ENCODE measurements around the gene CENPF.

GRCh38 chr1:214702556-214702955 is 99.6 kb downstream of the CENPF start:
- no peak for TF ChIP-seq EZH2phosphoT487 (IDR thresholded peaks at IDR 0.05)
- TF ChIP-seq EZH2 (IDR thresholded peaks at IDR 0.05), result no peak
